Activated CD8-positive, alpha-beta T cell treated with anti-CD3 and anti-CD28 coated beads for 36 hours (primary cell): ENCODE results near the gene GPC5. TPM values are rescaled to one million over a fixed set of nuclear protein-coding genes. Genes with fewer than 3 reads are reported as not detected.

Experiments
- ATAC-seq: fragments of 200-7000 bp; cut with Tn5 transposase; one replicate; pipeline ENCODE4 v1.10.0; 2021; ENCODE audit warnings: mild to moderate bottlenecking, moderate library complexity
- CTCF ChIA-PET: fragments of 350-600 bp; sonication (Branson Sonifier 250); formaldehyde crosslinking; loops from one replicate; lab custom pipeline; 2021; ENCODE audit warnings: antibody characterized with exemption; lab: Charles Lee
- POLR2A ChIA-PET: fragments of 350-600 bp; sonication (Branson Sonifier 250); formaldehyde crosslinking; loops from one replicate; lab custom pipeline; 2021; ENCODE audit warnings: antibody characterized with exemption; lab: Charles Lee
- DNase-seq: peaks from one replicate; pipeline ENCODE4 v3.0.0-alpha.2; 2020
- H3K27ac Mint-ChIP-seq: one replicate; pipeline ENCODE4 v1.8.0; 2021; ENCODE audit warnings: mild to moderate bottlenecking, mixed read lengths
- H3K27me3 Mint-ChIP-seq: one replicate; pipeline ENCODE4 v1.8.0; 2021; ENCODE audit warnings: mixed read lengths
- H3K36me3 Mint-ChIP-seq: one replicate; pipeline ENCODE4 v1.8.0; 2021; ENCODE audit warnings: low read depth, mixed read lengths
- H3K4me1 Mint-ChIP-seq: one replicate; pipeline ENCODE4 v1.8.0; 2021; ENCODE audit warnings: low read depth, mixed read lengths
- H3K4me3 Mint-ChIP-seq: one replicate; pipeline ENCODE4 v1.8.0; 2021; ENCODE audit warnings: mild to moderate bottlenecking, moderate library complexity, mixed read lengths
- H3K9me3 Mint-ChIP-seq: one replicate; pipeline ENCODE4 v1.8.0; 2021; ENCODE audit warnings: mixed read lengths
- CTCF ChIP-seq: fragments of 200-600 bp; IDR thresholded peaks from one replicate; pipeline ENCODE4 v1.8.0; 2022; ENCODE audit warnings: antibody characterized with exemption, mild to moderate bottlenecking
- intact Hi-C: fragments of 100-400 bp; cut with micrococcal nuclease; formaldehyde crosslinking; loops from one replicate; pipeline ENCODE4 v1.10.0; 2022
- total RNA-seq, 2 experiments: library from RNA; stranded (reverse); gene quantifications; one replicate each; pipeline ENCODE4 v1.2.3, GENCODE V29; 2021

The GPC5 gene
- total RNA-seq, 2 experiments from 2014 or later: 0.13 to 0.14 TPM

- Mint-ChIP-seq H3K9me3 (no peaks in the 10 kb centered on the region), H3K4me1 (no peaks in the 10 kb centered on the region), H3K27me3 (no peaks in the 10 kb centered on the region), H3K4me3 (no peak overlapping the region), H3K27ac (no peak overlapping the region), H3K36me3 (no peaks in the 10 kb centered on the region)
- TF ChIP-seq CTCF: no peak
- ATAC-seq (no peak), DNase-seq (no peak)
- POLR2A ChIA-PET: no interaction called here
- intact Hi-C loops: no loop called here
- CTCF ChIA-PET: no interaction called here
Observed at GRCh38 chr13:91540158-91540736, 141.8 kb downstream of the GPC5 start.

- Mint-ChIP-seq H3K27me3 (no peaks in the 10 kb centered on the region), H3K9me3 (peaks cover 3% of the 10 kb centered on the region), H3K4me3 (no peak overlapping the region), H3K27ac (no peak overlapping the region), H3K36me3 (no peaks in the 10 kb centered on the region), H3K4me1 (no peaks in the 10 kb centered on the region)
- no peak for TF ChIP-seq CTCF
- ATAC-seq: no peak
- POLR2A ChIA-PET: no interaction called here
- no peak for DNase-seq
- intact Hi-C loops: no loop called here
- CTCF ChIA-PET: interaction anchor here (1.6 kb wide), 1 partner anchor 13 kb away, joined by 4 read pairs; no protein-coding TSS in a partner anchor
Observed at GRCh38 chr13:91544723-91545122, 146.3 kb downstream of the GPC5 start.

- no peaks in the 10 kb centered on the region for H3K27me3 Mint-ChIP-seq
- ATAC-seq (no peak), DNase-seq (no peak)
- no peak overlapping the region for H3K27ac Mint-ChIP-seq
- no peak for TF ChIP-seq CTCF
- H3K36me3 Mint-ChIP-seq: no peaks in the 10 kb centered on the region
- intact Hi-C loops: no loop called here
- H3K4me1 Mint-ChIP-seq: no peaks in the 10 kb centered on the region
- POLR2A ChIA-PET: no interaction called here
- peaks cover 3% of the 10 kb centered on the region for H3K9me3 Mint-ChIP-seq
- CTCF ChIA-PET: no interaction called here
- no peak overlapping the region for H3K4me3 Mint-ChIP-seq
Observed at GRCh38 chr13:91546900-91547299, 148.5 kb downstream of the GPC5 start.

- no peaks in the 10 kb centered on the region for H3K27me3 Mint-ChIP-seq
Observed at GRCh38 chr13:91553584-91553983, 155.2 kb downstream of the GPC5 start.

GRCh38 chr13:91554101-91554500, 155.7 kb downstream of the GPC5 start:
- Mint-ChIP-seq H3K9me3 (peaks cover 4% of the 10 kb centered on the region), H3K36me3 (no peaks in the 10 kb centered on the region), H3K27ac (no peak overlapping the region), H3K4me1 (no peaks in the 10 kb centered on the region), H3K4me3 (no peak overlapping the region), H3K27me3 (no peaks in the 10 kb centered on the region)
- ATAC-seq (no peak), DNase-seq (no peak)
- TF ChIP-seq CTCF: no peak
- POLR2A ChIA-PET: no interaction called here
- intact Hi-C loops: no loop called here
- CTCF ChIA-PET: no interaction called here

More at GRCh38 chr13:91553584-91553983, 155.2 kb downstream of the GPC5 start:
- Mint-ChIP-seq H3K4me1 (no peaks in the 10 kb centered on the region), H3K9me3 (peaks cover 3% of the 10 kb centered on the region), H3K27ac (no peak overlapping the region), H3K4me3 (no peak overlapping the region), H3K36me3 (no peaks in the 10 kb centered on the region)
- intact Hi-C loops: no loop called here
- ChIA-PET POLR2A (no interaction called here), CTCF (no interaction called here)
- TF ChIP-seq CTCF: no peak
- ATAC-seq: no peak
- no peak for DNase-seq
